Mesothelial cell of epicardium (in vitro differentiated cells): ENCODE data around the gene UPF1. TPM values are rescaled to one million over a fixed set of nuclear protein-coding genes. Genes with fewer than 3 reads are reported as not detected.

Experiments used
- DNase-seq, 2 experiments: peaks; one replicate each; pipeline ENCODE4 v3.0.0; 2021; ENCODE audit warnings: low spot score in 2 of 2; ENCODE audit not compliant: unreplicated experiment in 2 of 2
- H3K27ac Mint-ChIP-seq: 2 replicates; pipeline ENCODE4 v1.8.0; 2021; ENCODE audit warnings: mixed read lengths
- H3K27me3 Mint-ChIP-seq: 2 replicates; pipeline ENCODE4 v1.8.0; 2021; ENCODE audit warnings: low read depth, mixed read lengths
- H3K36me3 Mint-ChIP-seq: 2 replicates; pipeline ENCODE4 v1.8.0; 2021; ENCODE audit warnings: mixed read lengths
- H3K4me1 Mint-ChIP-seq: 2 replicates; pipeline ENCODE4 v1.8.0; 2021; ENCODE audit warnings: mixed read lengths
- H3K4me3 Mint-ChIP-seq: 2 replicates; pipeline ENCODE4 v1.8.0; 2021; ENCODE audit warnings: mild to moderate bottlenecking, moderate library complexity, mixed read lengths
- H3K9me3 Mint-ChIP-seq: 2 replicates; pipeline ENCODE4 v1.8.0; 2021; ENCODE audit warnings: mixed read lengths
- CTCF ChIP-seq: fragments of 200-600 bp; sonication (generic); IDR thresholded peaks from one replicate; pipeline ENCODE4 v1.5.0; 2021; ENCODE audit warnings: antibody characterized with exemption; ENCODE audit not compliant: unreplicated experiment
- total RNA-seq: library from RNA; stranded (reverse); gene quantifications from 3 replicates; pipeline ENCODE4 v1.2.1, GENCODE V29; 2021

Gene UPF1
- total RNA-seq, 1 donor from 2014 or later, result 73.3 TPM

DNA sequence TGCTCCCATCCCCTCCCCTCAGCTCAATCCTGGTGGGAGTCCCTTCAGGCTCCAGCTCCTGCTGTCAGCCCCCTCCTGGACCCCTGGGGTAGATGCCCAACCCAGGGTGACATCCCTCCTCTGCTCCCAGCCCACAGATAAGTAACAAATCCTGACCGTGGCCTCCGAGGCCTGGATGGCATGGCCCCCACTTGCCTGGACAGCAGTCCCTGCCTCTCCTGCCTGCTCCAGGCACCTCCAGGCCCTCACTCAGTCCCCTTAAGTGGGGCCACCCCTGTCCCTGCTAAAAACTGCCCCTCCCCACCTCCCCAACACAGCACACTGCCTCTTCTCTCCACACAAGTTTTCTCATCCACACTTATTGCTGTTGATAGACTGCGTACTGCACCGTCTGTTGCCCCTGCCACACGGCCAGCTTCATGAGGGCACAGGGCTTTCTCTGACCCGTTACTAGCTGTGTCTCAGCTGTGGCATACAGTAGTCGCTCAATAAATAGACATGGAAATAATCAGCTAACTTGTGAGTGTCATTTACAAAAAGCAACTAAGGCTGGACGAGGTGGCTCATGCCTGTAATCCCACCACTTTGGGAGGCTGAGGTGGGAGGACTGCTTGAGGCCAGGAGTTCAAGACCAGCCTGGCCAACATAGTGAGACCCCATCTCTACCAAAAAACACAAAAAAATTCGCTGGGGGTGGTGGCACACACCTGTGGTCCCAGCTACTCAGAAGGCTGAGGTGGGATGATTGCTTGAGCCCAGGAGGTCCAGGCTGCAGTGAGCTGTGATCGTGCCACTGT, 58.4 kb downstream of the UPF1 start:
- H3K27me3 Mint-ChIP-seq, result peaks cover 3% of the 10 kb centered on the region
- no peaks in the 10 kb centered on the region for H3K9me3 Mint-ChIP-seq
- H3K4me1 Mint-ChIP-seq, result peaks cover 3% of the 10 kb centered on the region
- no peak for TF ChIP-seq CTCF
- H3K4me3 Mint-ChIP-seq, result no peak overlapping the region
- no peak overlapping the region for H3K27ac Mint-ChIP-seq
- DNase-seq, result no peak
- peaks cover 9% of the 10 kb centered on the region for H3K36me3 Mint-ChIP-seq

DNA sequence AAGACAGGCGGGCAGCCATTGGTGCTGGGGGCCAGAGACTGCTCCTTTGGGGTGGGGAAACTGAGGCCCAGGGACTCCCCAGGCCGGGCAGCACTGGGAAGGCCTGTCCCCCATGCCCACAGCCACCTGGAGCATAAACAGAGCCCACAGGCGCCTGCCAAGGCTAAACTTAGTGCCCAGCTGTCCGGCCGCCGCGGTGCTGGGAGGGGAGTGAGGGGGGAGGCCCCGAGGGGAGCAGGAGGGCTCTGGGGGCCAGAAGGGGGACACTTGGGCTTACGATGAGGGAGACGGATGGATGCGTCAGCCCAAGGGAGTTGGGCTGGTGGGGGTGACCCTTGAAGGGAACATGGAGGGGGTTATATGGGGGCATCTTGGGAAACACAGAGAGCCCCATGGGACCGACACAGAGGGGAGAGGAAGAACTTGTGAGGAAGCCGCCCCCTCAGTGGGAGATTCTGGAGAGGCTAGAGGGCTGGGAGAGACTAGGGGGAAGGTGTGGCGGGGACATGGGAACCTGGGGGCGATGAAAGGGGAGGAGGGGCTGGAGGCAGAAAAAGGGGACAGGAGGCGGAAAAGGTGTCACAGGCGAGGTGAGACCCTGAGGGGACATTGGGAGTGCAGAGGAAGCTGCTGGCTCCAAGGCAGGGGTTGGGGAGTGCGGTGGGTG, 62.0 kb downstream of the UPF1 start:
- no peak overlapping the region for H3K27ac Mint-ChIP-seq
- no peaks in the 10 kb centered on the region for H3K36me3 Mint-ChIP-seq
- TF ChIP-seq CTCF, result no peak
- H3K9me3 Mint-ChIP-seq, result no peaks in the 10 kb centered on the region
- H3K27me3 Mint-ChIP-seq, result peaks cover 8% of the 10 kb centered on the region
- peaks cover 5% of the 10 kb centered on the region for H3K4me1 Mint-ChIP-seq
- H3K4me3 Mint-ChIP-seq, result peak overlapping the region; percentile 22
- DNase-seq, result no peak

DNA sequence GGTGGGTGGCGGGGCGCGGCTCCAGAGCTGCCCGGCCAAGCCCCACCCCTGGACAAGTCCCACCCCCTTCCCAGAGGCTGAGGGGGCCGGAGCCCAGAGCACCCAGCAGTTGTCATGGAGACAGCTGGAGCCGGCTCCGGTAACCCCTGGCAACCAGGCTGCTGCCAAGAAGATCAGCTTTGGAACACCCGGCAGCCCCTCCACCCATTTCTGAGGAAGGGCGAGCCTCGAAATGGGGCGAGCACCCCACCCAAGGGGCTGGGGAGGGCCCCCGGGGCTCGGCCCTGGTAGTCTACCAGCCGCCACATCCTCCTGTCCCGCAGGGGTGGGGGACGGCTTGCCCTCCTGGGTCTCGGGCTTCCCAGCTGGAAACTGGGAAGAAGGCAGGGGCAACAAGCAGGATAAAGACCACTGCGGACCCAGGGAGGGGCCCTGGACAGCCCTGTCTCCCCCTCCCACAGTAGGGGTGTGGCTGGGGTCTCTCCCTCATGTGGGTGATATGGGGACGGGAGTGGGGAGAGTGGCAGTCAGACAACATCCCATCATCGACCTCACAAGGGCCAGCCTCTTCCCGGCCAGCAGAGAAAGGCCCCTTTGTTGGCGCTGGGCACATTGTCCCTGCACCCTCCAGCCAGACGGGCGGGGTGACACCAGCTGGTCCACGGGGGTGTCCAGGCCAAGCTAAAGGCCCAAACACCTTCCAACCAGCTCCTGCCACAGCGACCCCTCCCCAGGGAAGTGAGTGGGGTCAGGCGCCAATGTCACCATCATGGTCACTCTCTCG, 62.7 kb downstream of the UPF1 start:
- Mint-ChIP-seq H3K9me3 (no peaks in the 10 kb centered on the region), H3K27ac (no peak overlapping the region), H3K4me3 (peak overlapping the region; percentile 79), H3K27me3 (peaks cover 8% of the 10 kb centered on the region), H3K36me3 (no peaks in the 10 kb centered on the region), H3K4me1 (peaks cover 5% of the 10 kb centered on the region)
- TF ChIP-seq CTCF, result no peak
- DNase-seq, result peak in 1 of 2 experiments; percentile 36

DNA sequence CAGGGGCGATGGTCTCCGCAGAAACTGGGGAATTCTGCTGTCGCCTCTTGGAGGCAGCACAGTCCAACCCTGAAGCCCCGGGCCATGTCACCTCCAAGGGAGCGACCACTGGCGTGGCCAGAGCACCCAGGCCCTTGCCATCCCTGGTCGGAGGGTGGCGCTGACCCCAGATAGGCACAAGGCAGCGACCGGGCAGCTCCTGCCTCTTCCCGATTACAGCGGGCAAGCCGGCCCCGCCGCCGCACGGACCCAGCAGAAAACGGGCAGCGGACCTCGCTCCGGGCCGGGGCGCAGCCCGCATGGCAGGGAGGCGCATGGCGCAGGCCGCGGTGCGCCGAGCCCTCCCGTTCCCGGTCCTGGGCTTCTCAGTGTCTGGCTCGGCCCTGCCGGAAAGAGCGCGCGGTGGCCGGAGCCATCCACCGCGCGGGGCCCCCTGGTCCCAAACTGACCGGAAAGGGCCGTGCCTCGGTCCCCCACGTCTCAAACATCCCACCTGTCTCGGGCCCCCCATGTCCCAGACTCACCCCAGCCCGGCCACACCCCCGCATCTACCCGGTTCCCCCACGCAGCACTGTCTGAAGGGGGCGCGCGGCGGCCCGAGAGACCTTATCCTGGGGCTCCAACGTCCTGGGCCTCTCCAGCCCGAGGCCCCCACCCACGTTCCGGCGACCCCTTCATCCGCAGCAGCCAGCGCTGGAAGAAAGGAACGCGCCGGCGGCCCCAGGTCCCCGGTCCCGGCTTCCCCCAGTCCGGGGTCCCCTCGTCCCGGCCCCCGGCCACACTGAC, 63.5 kb downstream of the UPF1 start:
- H3K36me3 Mint-ChIP-seq, result no peaks in the 10 kb centered on the region
- no peak for TF ChIP-seq CTCF
- peaks cover 5% of the 10 kb centered on the region for H3K4me1 Mint-ChIP-seq
- DNase-seq, result no peak
- H3K9me3 Mint-ChIP-seq, result no peaks in the 10 kb centered on the region
- no peak overlapping the region for H3K27ac Mint-ChIP-seq
- peak overlapping the region; percentile 79 for H3K4me3 Mint-ChIP-seq
- peaks cover 8% of the 10 kb centered on the region for H3K27me3 Mint-ChIP-seq

- H3K9me3 Mint-ChIP-seq, result no peaks in the 10 kb centered on the region
- peaks cover 8% of the 10 kb centered on the region for H3K27me3 Mint-ChIP-seq
- H3K27ac Mint-ChIP-seq, result no peak within 1 kb of the TSS
- H3K4me3 Mint-ChIP-seq, result peak within 1 kb of the TSS; percentile 79
- no peak for TF ChIP-seq CTCF
- peaks cover under 1% of the 10 kb centered on the region for H3K36me3 Mint-ChIP-seq
- peak; percentile 33 to 57 for DNase-seq
- peaks cover 5% of the 10 kb centered on the region for H3K4me1 Mint-ChIP-seq
Observed at GRCh38 chr19:18895824-18896341, 64.1 kb downstream of the UPF1 start, which contains the start of gene CERS1. TSS of gene CERS1 (minus strand) at chr19:18896158. CDS start at chr19:18896072, 86 bp downstream.
